Activated CD8-positive, alpha-beta memory T cell treated with anti-CD3 and anti-CD28 coated beads, Interleukin-2, amount 50 U/mL, for 24 hours (primary cell): ENCODE measurements around the gene RAPGEF2.

Experiments used
- DNase-seq: peaks from one replicate; pipeline ENCODE4 v3.0.0-alpha.2; 2020; ENCODE audit errors: extremely low read depth

RAPGEF2 gene

DNA sequence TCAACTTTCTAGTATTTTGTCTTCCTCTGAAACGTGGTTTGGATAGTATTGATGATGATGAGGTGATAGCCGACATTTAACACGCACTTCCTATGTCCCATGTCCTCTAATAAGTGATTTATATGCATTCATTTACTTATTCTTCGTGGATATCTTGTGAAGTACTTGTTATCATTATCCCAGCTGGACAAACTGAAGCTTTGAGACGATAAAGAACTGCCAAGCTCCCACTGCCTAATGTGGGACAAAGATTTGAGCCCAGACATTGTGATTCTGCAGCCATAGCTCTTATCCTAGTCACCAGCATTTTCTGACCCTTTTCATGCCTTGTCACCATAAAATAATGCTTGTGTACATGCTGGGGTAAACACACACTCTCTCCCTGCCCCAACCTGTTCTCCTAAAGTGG, 92.5 kb downstream of the RAPGEF2 start:
- DNase-seq, result no peak

- DNase-seq, result no peak
Measured at GRCh38 chr4:159197260-159197884, 94.5 kb downstream of the RAPGEF2 start.

DNA sequence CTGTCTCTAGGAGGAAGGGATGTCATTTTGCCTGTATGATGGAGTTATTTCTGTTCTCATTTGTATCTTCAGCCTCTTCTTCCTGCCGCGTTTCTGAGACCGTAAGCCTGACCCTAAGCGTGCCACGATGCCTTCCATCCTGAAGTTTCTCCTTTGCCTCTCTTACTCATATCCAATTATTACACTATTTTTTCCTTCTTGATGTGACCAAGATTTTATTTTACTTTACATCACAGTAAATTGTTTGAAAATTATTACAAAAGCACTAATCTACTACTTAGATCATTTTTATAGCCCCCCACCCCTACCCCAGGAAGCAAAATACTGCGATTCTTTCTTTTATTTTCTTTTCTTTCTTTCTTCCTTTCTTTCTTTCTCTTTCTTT, 95.0 kb downstream of the RAPGEF2 start:
- no peak for DNase-seq

- no peak for DNase-seq
Measured at GRCh38 chr4:159199826-159200225, 96.9 kb downstream of the RAPGEF2 start.

DNA sequence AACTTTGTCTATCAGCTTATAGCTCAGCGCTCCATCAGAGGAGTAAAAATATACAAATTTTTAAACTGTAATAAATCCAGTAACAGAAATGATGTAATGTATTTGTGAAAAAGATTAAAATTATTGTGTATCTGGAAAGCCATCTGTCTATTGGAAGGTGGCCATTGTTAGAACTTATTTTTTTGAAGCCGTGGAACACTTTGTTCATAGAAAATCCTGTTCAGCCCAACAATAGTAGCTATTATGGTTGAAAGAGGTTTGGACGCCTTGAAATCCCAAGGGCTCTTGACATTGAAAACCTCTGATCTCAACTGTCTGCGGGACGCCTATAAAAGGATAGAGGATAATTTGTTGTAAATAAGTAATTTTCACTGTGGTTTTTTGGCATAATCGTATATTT, 98.3 kb downstream of the RAPGEF2 start:
- no peak for DNase-seq

GRCh38 chr4:159204566-159204965, 101.7 kb downstream of the RAPGEF2 start:
- no peak for DNase-seq

DNA sequence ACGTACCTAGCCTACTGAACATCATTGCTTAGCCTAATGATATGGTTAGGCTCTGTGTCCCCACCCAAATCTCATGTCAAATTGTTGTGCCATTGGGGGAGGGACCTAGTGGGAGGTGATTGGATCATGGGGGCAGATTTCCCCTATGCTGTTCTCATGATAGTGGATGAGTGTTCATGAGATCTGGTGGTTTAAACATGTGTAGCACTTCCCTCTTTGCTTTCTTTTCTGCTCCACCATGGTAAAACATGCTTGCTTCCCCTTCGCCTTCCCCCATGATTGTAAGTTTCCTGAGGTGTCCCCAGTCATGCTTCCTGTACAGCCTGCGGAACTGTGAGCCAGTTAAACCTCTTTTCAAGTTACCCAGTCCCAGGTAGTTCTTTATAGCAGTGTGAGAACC, 102.6 kb downstream of the RAPGEF2 start:
- DNase-seq, result no peak

DNA sequence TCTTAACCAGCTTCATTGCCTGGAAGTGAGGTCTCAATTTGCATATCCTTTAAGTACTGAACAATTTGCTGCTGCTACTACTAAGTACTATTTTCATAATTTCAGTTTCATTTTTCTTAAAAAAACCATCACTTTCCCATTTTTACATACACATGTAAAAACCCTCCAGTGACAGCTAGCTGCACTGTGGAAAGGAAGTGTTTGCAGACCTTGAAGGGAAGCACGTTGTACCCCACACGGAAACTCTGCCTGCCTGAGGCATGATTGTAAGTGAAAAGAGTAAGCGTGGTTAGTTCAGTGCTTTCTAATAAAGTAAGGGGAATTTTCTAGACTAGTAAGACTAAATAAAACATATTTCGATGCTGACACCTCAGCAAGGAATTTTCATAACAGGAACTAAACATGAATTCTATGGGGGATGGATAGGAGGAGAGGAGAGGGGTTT, 103.6 kb downstream of the RAPGEF2 start:
- DNase-seq, result peak; percentile 12

DNA sequence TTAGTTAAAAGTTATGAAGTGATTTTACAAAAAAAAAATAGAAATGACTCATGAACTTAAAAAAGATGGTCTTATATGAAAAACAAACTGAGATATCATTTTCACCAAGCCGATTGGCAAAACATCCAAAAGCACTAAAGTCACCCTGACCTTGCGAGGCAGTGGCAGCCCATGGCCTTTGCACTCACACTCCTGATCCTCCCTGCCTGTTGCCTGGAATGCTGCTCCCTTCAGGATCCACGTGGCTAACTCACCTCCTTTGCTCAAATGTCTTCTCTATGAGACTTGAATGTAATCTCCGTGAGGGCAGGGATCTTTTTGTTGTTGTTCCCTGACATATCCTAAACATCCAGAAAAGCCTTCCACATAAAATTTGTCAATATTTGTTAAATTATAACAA, 106.4 kb downstream of the RAPGEF2 start:
- DNase-seq, result no peak

DNA sequence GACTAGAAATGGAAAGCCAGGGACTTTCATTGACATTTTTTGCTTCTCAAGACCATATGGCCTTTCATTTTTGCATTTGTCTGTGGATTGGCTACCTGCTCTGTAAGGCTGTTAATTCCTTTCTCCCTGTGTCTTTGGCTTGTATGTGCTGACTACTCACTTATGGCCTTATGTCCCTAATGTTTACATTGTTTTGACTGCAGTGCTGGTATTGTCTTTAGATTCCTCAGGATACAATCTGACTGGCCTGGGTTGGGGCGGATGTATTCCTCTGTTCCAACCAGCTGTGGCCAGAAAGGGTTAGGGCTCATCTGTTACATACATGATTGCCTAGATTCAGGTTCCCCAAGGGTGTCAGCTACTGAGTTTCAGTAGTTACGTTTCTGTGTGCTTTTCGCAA, 108.1 kb downstream of the RAPGEF2 start:
- no peak for DNase-seq

DNA sequence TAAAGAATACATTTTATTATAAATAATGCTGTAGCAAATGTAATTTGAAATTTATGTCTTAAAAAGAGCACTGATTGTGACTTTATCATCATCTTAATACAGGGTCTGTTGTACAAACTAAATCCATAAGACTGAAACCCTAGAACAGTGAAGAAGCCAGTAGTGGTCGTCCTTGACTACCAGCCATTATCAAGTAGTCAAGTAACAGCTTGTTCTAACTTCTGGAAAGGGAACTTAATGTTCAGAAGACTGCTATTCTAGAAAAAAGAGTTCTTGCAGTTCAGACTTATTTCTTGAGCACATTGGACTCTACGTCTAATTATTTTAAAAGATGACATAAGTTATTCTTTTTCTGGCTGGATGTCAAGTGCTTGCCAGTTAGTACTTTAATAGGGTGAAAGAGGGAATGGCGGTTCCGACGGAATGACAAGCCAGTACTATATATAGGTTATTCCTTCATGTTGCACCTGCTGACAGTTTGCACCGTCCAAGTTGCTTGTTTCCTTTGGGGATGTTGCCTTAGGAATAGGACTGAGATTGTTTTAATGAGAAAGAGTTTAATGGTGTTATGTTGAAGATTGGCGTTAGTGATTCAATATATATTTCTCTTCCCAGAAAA, 109.9 kb downstream of the RAPGEF2 start:
- DNase-seq, result no peak

DNA sequence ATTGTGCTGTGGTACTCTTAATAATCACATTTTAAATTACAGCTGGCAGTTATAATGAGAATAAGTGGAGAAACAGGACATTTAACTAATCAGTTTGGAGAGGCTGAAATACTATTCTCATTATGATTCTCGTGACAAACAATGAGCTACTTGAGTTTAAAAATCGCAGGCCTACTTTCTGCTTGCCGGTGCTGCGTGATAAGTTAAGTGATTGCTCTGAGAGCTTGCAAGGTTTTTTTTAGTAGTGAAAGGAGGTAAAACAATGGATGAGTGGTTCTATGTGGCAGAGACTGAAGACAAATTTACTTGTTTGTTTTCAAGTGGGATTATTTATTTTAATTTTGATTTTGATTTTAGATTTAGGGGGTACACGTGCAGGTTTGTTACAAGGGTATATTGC, 114.0 kb downstream of the RAPGEF2 start:
- no peak for DNase-seq

DNA sequence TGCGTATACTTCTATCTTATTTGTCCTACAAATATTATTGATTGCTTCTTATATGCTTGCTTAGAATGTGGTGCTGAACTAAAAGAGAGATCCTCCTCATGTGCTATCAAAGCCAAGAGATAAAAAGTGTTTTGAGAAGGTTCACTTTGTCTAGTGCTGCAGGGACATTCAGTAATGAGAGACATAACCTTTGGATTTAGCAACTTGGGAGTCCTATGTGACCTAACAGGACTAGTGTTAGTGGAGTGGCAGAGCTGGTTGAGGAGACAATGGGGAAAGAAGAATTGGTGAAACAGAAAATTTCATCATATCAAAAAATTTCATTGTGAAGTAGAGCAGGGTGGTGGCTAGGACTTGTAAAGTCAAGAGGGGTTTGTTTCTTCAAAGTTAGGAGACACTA, 117.0 kb downstream of the RAPGEF2 start:
- no peak for DNase-seq

- DNase-seq, result no peak
Measured at GRCh38 chr4:159220353-159220752, 117.5 kb downstream of the RAPGEF2 start.

DNA sequence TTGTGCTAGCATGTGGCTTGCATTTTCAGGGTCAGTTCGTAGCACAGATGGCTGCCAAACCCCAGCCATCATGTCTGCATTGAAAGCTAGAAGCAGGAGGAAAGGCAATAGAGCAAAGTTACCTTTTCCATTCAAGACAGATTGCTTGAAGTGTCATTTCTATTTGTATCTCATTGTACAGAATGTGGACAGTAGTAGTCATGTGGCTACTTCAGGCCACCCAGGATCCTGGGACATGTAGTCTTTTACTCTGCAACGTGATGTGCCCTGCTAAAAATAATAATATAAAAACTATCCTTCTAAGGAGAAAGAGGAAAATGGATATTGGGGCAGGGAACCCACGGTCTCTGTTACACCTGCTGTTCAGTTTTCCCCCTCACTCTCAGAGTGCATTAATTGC, 118.4 kb downstream of the RAPGEF2 start:
- DNase-seq, result no peak

DNA sequence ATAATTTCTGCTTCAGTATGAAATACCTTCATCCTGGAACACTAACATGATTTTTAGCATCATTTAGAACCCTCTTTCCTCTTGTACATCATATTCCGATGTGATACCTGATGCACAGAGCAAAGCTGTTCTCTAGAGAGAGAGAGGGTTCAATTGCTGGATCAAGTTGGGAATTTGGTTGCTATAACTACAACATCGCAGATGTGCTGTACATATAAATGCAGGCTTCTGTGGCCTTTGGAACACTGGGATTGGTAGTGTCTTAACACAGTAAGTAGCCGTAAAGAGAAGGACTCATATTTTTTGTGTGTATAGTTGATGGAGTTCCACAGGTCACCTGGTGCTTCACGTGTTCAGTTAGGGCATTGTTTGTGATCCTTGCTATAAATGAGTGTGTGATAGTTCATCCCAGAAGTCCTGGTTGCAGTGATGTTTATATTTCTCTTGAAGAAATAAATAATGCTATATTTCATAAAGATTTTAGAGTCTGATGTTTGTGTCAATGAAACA, 119.2 kb downstream of the RAPGEF2 start:
- no peak for DNase-seq

GRCh38 chr4:159224408-159224807, 121.5 kb downstream of the RAPGEF2 start:
- DNase-seq, result no peak

GRCh38 chr4:159227378-159227777, 124.5 kb downstream of the RAPGEF2 start:
- no peak for DNase-seq

DNA sequence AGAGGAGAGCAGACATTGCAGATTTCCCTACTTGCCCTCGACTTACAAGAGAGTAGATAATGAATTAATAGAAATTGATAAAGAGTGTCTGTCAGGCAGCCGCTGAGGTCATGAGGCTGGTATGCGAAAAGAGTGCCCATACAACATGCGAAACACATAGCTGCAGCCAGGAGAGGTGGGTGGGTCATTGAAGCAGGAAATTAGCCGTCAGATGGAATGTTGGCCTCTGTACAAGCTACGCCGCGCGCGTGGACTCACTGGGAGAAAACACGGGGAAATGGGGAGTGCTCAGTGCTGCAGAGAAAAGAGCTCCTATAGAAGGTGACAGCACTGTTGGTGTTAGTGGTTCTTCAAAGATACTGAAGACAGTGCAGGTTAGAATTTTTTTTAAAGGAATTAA, 125.1 kb downstream of the RAPGEF2 start:
- no peak for DNase-seq

DNA sequence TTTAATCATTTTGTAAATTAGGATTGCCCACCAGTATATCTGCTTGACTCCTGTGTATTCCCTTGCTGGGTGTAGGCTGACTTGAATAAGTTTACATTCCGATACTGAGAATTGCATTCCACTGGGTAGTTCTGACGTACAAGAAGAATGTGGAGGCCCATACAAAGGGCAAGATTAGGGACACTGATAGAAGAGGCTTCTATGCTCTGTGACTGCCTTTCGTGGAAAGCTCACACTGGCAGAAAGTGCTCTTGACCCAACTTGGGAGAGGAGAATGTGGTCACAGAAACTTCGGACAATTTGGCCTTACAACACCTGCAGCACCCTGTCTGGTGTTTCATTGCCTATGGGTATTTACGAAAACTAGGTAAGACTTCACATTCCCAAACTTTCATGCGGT, 126.3 kb downstream of the RAPGEF2 start:
- DNase-seq, result no peak

- DNase-seq, result no peak
Measured at GRCh38 chr4:159232465-159233106, 129.7 kb downstream of the RAPGEF2 start.

DNA sequence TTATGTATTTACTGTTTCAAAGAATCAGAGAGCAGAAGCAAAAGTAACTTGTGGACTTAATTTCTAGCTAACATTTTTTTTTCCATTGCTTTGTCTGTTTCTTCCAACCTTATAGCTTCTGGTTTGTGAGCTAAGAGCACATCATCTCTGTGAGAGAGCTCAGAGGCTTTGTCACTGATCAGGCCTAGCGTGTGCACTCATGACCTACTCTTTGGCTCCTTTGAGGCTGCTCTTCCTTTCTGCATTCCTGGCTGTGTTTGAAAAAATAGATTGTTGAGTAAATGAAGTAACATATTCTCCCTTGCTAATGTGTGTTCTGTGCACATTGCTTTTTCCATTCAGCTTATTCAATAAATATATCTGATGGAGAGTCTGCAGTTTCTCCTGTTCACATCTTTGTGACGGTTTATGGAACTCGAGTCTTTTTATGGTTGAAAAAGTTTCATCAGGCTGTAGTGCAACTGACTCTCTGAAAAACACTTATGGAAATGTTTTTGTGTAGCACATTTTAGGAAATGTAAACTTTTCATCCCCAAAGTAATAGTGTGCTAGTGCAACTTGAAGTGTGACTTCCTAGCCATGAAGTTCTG, 133.0 kb downstream of the RAPGEF2 start:
- DNase-seq, result no peak

DNA sequence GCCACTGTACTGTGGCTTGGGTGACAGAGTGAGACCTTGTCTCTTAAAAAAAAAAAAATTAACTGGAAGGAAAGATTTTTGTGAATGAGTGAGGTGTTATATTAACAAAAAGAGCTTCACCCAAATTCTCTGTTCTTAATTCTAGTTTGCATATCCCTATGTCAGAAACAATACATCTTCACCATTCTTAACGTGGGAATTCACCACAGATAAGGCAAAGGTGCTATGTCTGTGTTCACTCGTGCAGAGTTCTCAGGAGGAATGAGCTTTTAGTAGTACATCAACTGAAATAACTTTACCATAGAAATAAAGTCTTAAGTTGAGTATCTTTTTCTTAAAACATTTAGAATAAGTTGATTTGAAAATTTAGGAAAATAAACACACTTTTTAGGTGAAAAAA, 135.1 kb downstream of the RAPGEF2 start:
- no peak for DNase-seq
